Caki2 (cell line): ENCODE data around the gene GLIS1. TPM values are rescaled to one million over a fixed set of nuclear protein-coding genes. Genes with fewer than 3 reads are reported as not detected.

Source experiments
- DNase-seq: peaks from one replicate; pipeline ENCODE4 v3.0.0-alpha.2; 2015; ENCODE audit warnings: low read depth
- in situ Hi-C: cut with HindIII; loops from 2 replicates; pipeline ENCODE4 v1.10.0; 2016; ENCODE audit warnings: low sequenced_read_pairs, low pct_unique_long_range_greater_than_20kb, mixed read lengths
- total RNA-seq: library from RNA; depleted of rRNA; stranded (reverse); fragments of >200 nt; shearing (Covaris generic); gene quantifications from 2 replicates; pipeline ENCODE4 v1.2.3, GENCODE V29; 2014; ENCODE audit warnings: low replicate concordance; rRNA removed

Gene GLIS1
- total RNA-seq, 1 experiment from 2014 or later = 0.03 TPM

DNA sequence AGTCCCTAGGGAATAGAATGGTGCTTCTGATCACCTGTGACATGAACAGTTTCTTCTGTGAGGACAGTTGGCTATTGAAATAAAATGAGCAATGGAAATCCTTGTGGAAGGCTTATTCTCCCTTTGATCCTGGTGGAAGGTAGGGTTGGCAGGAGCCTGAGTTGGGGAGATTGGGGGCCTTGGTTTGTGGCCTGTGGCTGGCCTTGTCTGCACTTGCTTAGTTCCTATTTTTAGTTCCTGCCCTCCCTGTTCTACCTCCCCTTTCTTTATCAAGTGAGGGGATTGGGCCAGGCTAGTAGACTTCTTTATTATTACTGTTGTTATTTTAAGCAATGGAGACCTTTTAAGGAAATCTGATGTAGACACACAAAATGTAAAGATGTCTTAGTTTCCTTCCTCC, 271.6 kb downstream of the GLIS1 start:
- in situ Hi-C loops = no loop called here

DNA sequence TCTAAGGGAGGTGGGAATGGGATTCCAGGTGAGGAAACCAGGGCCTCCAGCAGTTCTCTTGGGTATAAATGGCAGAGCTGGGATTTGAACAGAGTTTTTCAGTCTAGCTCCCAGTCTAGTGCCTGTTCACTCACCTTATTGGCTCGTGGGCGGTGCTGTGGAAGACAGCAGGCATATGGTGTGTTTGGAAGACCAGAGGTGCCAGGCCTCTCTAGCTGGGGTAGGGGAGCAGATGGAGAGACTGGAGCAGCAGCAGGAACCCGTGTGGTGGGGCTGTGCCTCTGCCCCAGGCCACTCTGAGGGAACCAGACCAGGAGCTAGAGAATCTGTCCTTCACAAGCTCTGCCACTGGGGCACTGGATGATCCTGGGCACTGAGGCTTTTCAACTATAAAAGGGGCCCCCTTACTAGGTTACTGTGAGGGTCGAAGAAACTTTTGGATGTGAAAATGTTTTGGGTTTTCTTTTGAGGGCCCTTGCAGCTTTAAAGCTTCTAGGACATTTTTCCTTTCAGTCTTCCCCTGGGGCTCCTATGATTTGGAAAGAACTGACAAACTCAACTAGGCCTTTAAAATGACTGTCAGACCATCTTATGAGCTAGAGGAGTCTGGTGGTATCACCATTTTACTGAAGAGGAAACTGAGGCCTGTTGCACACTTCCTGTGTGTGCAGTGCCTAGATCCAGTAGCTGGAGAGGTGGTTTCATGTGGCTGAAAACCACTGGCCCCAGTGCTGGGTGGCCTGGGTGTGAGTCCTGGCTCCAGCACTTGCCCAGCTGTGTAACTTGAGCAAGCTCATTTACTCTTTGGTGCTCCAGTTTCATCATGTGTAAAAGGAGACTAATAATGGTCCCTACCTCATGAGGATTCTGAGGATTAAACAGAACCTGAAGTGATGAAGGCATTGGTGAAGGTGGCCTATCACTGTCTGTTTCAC, 273.7 kb downstream of the GLIS1 start:
- no peak for DNase-seq
- in situ Hi-C loops = no loop called here

More for the DNA sequence above, 271.6 kb downstream of the GLIS1 start:
- DNase-seq = no peak

DNA sequence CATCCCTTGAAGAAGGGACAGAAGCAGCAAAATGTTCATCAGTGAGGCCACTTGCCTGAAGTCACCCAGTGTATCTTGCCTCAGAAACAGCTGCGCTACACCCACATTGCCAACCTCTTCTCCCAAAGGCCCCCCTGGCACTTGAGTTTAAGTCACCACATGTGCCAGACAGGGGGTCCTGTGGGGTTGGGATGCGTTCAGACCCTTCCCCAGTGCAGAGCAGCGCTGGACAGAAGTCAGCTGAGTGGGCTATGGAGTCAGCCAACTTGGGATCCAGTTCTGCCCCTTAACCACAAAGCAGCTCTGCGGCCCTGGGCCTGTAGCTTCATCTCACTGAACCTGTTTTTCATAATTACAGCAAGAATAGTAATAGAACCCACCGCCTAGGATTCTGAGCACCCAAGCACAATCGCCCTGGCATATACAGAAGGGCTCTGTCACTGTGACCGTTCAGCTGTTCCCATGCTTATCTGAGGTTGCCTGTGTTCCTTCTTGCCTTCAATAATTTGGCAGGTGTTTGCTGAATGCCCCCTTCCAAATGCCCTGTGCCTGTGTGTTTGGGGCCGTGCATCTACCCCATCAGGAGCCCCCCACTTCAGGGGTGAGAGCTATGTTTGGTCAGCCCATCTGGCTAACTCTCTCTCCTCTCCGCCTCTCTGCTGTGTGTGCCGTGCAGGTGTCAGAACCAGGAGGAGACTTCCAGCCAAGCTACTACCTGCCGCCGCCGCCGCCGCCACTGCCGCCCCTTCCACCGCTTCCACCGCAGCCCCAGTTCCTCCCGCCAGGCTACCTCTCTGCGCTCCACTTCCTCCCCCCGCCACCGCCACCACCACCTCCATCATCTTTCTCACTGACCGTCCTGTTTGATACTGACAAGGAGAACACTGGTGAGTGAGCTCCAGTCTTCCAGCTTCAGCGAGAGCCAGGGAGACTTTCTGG, 274.7 kb downstream of the GLIS1 start:
- DNase-seq = no peak
- in situ Hi-C loops = no loop called here

DNA sequence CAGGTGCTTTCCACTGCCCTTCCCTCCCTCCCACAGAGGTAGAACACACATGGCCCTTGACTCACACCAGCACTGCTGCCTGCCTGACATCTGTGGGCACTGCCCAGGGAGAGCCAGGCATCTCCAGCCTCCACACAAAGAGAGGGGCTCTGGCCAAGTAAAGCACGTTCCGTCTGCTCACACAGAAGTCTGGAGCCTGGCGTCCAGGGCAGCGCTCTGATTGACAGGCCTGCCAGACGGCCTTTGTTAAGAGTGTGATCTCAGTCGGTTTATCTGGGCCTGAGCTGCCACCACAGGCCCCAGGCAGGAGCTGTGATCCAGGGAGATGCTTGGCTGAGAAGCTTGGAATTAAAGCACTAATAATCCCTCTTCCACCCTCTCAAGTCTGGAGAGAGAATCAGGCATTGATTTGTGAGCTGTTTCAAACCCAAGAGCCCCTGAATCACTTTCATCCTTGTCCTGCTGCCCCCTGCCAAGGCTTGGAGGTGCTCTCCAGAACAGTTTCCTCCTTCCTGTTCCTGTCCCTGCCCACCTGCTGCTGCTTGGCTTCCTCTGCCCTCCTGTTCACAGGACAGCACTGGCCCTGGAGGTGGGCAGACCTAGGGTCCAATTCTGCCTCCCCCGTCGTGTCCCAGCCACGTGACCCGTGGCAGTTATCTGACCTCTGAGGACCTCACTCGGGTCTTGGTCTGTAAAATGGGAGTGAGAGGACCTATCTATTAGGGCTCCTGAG, 276.0 kb downstream of the GLIS1 start:
- in situ Hi-C loops = no loop called here
- no peak for DNase-seq

DNA sequence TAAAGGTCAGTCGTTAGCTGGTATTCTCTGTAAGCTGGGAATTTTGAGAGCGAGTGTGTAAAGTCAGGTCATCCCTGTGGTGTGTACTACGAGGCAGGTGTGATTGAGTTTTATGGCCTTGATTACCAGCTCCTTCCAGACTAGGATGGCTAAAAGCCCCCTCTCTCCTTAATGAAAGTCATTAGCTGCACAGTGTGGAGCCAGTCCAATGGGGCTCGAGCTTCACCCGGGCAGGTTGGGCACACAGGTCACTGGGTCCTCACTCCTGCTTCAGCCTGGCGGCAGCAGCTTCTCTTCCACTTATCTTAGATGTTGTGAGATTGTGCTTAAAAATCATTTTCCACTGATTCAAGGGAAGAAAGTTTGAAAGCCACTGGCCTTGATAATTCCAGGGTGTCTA, 276.8 kb downstream of the GLIS1 start:
- DNase-seq = no peak
- in situ Hi-C loops = no loop called here

DNA sequence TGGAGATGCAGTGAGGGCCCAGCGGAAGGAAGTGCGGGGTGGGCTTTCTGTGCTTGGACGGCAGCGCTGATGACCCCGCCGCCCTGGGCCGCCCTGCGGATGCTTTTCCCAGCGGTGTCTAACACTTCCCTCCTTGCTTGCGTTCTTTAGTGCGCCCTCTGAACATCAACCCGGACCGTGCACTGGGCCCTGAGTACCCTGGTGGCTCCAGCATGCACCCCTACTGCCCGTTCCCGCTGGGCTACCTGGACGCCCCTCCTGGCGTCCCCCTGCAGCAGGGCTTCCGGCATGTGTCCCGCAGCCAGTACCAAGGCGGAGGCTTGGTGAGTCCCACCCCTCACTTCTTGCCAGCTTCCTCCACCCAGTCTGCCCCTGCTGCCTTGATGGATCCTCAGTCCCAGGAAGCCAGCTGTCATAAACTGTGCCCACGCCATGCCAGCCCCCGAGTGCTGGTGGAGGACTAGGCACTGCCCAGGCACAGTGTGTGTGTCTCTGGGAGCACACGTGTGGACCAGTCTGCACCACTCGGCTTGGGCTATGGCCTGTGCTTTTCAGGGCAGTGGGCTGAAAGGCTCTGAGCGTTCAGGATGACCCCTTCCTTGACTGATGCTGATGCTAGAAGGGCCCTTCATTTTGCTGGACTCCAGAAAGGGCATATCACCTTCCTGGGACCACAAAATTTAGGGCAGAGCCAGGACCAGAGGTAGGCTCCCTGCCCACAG, 277.5 kb downstream of the GLIS1 start:
- in situ Hi-C loops = no loop called here
- DNase-seq = no peak

DNA sequence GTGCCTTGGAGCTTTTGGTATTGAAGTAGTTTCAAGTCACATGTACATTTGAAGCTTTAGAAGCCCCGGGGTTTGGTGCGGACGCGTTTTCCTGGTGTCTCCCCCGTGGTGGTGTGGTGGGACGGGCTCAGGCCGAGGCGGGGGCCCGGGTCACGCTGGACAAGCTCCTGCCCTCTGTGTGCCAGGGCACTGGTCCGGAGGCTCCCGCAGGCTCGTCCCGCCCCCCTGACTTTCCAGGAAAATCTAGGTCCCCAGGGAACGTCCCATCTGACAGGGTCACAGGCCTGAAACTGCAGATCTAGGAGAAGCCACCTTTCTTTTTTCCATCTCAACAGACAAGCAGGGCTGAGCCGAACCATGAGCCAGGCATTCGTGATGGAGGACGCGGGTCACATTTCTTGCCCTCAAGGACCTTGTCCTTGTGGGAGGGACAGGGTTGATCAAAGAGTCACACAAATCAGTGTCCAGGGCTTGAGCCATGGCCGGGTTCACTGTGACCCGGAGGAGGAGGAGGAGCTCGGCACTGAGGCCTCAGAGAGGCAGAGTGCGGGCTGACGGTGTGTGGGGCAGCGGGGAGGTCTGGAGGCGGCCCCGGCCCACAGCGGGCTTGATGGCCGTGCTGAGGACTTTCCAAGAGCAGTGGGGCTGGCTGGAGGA, 278.2 kb downstream of the GLIS1 start:
- in situ Hi-C loops = no loop called here

DNA sequence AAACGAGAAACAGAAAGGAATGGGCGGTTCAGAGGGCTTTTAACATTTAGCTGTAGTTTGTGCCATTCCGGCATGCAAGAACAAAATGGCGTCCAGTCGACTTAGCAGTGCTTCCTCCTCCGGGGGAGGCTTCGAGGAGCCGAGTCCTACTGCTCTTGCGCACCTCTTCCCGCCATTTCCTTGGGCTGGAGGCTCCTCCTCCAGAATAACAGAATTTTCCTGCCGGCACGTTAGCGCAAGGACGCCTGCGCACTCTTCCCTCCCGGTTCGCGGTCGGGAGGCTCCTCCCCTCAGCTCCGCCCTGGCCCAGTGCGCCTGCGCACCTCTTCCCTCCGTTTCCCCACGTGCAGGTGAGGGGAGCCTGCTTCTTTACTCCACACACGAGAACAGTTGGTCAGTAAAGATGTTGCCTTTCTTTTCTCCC, 278.7 kb downstream of the GLIS1 start:
- DNase-seq = no peak
- in situ Hi-C loops = no loop called here

More for the DNA sequence above, 278.2 kb downstream of the GLIS1 start:
- no peak for DNase-seq

DNA sequence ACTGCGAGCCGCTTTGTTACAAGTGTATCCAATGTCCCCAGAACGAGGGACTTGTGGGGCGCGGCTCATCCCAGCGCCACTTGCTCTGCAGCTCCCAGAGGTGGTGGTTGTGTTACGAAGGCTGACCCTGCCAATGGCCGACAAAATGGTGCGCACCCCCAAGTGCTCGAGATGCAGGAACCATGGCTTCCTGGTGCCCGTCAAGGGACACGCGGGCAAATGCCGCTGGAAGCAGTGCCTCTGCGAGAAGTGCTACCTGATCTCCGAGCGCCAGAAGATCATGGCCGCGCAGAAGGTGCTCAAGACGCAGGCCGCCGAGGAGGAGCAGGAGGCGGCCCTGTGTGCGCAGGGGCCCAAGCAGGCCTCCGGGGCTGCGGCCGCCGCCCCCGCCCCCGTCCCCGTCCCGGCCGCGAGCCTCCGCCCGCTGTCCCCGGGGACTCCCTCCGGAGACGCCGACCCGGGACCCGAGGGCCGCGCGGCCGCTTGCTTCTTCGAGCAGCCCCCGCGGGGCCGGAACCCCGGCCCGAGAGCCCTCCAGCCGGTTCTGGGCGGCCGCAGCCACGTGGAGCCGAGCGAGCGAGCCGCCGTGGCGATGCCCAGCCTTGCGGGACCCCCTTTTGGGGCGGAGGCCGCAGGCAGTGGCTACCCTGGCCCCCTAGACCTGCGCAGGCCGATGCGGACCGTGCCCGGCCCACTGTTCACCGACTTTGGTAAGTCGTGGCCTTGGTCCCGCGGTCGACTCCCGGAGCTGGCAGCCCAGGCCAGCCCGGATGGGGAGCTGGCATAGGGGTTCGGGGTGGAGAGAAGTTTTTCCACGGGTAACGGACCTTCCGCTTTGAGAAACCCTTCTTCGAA, 279.4 kb downstream of the GLIS1 start, which contains the start of gene DMRTB1:
TSS of gene DMRTB1 (plus strand) at position 79 of the 855 bp plus-strand sequence. CDS start at position 134, 55 bp downstream.
- in situ Hi-C loops = no loop called here
- no peak for DNase-seq

DNA sequence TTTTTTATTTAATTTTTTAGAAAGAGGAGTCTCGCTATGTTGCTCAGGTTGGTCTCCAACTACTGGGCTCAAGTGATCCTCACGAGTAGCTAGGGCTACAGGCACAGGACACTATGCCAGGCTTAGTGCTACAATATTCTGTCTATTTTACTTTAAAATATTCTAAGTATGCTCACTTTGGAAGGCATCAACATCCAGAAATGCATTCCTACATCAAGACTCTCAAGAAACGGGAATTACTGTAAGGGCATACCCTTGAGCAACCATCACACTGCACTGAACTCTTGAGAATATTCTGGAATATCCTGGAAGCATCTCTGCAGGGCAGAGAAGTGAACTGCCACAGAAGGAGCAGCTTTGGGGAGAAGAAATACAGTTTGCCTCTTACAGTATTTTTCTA, 280.3 kb downstream of the GLIS1 start:
- DNase-seq = no peak
- in situ Hi-C loops = no loop called here

Other genes starting within 250 kb of the GLIS1 start
- gene NDC1, start 99.1 kb upstream of the GLIS1 start, total RNA-seq = 43.0 and 53.3 TPM in 2 replicates
- 27.0 and 32.4 TPM in 2 replicates for gene YIPF1, start 150.6 kb upstream of the GLIS1 start, total RNA-seq
- gene DIO1, start 155.0 kb upstream of the GLIS1 start, total RNA-seq = 0.27 and 18.9 TPM in 2 replicates
- 48.5 and 49.9 TPM in 2 replicates for gene IFT25, start 206.5 kb upstream of the GLIS1 start, total RNA-seq
- gene LRRC42, start 207.2 kb upstream of the GLIS1 start, total RNA-seq = 51.2 and 56.4 TPM in 2 replicates